ENCODE measurements around the gene JOSD1.

JOSD1 gene

DNA sequence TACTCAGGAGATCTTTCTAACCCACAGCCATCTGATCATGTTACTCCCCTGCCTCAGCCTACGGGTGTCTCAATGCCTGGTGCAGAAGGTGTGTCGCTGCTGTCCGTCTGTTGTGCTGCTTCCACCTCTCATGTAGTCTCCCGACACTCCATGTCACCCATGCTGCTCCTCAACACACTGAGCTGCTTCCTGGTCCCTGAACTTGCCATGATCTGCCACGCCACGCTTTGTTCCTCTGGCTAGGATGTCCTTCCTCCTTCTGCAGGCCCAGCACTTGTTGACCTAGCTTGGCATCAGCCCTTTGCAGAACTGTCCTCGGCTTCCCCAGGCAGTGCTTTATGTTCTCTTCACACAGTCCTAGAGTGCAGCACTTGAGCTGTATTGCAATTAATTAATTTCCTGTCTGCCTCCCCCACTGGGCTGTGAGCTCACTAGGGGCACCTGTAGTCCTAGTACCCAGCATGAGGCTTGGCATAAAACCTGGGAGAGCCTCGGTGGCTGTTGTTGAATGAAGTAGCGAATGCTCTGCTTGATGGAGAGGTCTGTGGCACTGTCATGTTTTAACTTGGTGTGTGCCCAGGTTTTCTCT, 14.5 kb upstream of the JOSD1 start:
- no peak for DNase-seq (ENCODE audit: low read depth in 2 of 2, low spot score in 1 of 2)

DNA sequence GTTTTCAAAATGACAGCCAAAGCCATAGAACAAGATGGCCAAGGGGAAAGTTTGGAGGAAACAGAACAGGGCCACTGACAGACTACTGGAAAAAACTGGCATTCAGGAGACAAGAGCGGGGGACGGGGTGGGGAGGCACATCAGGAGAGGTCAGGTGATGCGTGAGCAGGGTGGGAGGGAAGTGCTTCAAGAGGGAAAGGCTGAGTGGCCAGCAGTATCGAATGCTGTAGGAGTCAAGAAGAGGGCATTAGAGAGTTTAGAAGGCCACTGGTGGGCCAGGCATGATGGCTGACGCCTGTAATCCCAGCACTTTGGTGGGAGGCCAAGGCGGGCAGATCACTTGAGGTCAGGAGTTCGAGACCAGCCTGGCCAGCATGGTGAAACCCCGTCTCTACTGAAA, 13.2 kb upstream of the JOSD1 start:
- no peak for DNase-seq (ENCODE audit: low read depth in 2 of 2, low spot score in 1 of 2)

DNA sequence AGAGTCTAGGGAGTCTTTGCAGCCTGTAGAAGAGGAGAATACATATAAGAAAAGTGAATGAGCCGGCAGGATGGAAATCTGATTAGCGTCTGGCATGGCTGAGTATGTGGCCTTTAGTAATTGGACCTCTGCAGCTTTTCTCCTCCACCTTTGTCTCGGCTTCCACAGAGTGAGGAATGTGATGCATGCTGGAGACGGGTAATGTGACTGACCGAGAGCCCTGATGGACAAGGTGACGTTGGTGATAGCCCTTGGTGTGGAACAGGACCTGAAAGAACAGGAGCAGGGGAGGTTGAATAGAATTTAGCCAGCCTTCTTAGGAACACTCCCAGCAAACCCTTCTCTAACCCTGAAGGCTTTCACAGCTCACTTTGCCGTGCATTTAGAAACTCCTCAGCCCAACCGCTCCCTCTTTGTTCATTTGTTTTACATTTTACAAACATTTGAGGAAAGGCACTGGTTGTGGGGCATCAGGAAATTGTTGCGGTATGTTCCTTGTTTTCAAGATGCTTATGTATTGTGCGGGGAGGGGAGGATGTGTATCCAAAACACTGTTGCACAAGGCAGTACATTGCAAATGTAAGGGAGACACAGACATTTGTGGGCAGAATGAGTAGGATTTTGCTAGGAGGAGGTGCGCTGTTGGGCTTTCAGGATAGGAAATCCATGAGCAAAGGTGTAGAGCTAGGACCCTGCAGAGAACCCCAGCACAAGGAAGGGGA, 11.9 kb upstream of the JOSD1 start:
- DNase-seq (ENCODE audit: low read depth in 2 of 2, low spot score in 1 of 2): no peak

DNA sequence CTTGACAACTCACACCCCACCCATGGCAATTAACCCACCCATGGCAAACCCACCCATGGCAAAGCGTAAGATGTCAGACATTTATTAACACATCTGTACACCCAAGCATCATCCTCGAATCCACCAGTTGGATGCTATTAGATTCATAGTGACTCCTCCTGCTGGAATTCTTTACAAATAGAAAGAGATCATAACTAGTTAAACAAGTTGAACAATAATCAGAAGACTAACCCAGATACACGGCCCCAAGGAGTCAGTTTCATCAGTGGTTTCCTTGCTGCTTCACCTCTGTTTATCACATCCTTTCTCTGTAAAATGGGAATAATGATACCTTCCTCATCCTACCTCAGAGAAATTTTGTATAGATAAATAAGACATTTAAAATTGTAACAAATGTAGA, 10.1 kb upstream of the JOSD1 start:
- DNase-seq (ENCODE audit: low read depth in 2 of 2, low spot score in 1 of 2): no peak

DNA sequence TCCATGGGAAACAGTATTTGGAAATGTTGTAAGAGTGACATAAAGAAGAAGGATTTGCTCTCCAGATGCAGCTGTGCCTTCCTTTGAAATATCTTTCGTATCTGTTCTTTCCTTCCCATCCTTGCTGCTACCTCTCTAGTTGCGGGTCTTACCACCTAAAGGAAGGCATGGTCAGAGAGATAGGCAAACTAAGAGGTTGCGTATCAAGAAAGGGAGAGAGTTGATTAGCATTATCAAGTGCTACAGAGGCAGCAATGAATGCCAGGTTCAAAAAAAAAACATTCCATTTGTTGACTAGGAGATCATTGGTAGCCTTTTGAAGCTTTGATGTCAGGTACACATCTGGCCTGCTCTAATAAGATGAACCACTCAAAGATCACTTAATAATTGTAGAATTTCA, 9.6 kb upstream of the JOSD1 start:
- no peak for DNase-seq (ENCODE audit: low read depth in 2 of 2, low spot score in 1 of 2)

DNA sequence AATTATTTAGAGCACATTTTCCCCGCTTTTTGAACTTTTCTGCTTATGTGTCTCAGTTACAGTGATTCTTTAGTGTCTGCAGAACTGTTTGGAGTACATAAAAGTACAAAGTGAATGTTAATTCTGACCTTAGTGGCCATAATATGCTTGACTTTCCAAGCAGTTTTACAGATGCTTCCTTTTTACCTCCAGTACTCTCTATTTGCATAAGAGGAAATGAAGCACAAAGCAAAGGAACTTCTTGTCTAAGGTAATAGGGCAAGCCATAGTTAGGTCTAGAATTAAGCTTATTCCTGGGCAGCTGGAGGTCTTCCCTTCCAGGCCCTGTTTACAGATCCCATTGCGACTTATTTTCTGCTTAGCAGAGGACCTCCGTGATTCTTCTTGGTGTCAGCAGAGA, 8.6 kb upstream of the JOSD1 start:
- no peak for DNase-seq (ENCODE audit: low read depth in 2 of 2, low spot score in 1 of 2)

DNA sequence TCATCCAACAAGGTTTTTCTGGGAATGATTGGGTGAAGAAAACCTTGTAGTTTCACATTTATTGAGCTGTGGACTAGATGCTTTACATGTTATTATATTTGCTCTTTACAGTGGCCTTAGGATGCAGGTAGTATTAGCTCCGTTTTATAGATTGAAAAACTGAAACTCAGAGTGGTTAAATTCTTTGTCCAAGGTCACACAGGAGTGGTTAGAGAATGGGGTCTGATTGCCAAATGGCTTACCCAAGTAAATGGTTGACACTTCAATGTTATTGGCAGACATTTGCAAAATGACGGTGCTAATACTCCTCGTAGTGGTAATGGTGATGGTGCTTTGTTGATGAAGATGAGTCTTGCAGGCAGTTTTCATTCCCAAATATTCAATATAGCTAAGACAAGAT, 7.2 kb upstream of the JOSD1 start:
- DNase-seq (ENCODE audit: low read depth in 2 of 2, low spot score in 1 of 2): no peak

- DNase-seq (ENCODE audit: low read depth in 2 of 2, low spot score in 1 of 2): no peak
Measured at GRCh38 chr22:38707346-38707745, 6.6 kb upstream of the JOSD1 start.

DNA sequence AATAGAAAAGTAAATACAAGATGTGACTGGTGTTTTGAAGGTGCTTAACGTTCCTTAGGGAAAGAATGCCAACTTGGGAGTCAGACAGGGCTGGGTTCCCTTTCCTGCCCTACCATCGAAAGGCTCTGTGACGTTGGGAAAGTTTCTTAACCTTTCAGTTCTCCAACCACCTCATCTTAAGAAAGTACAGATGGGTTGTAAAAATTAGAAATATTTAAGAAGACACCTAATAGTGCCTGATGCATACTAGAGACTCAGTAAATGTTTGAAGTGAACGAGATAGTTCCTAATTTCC, 6.1 kb upstream of the JOSD1 start:
- no peak for DNase-seq (ENCODE audit: low read depth in 2 of 2, low spot score in 1 of 2)

GRCh38 chr22:38706101-38706900, 5.6 kb upstream of the JOSD1 start:
- peak in 1 of 2 donors; percentile 23 for DNase-seq (ENCODE audit: low read depth in 2 of 2, low spot score in 1 of 2)

- peak; percentile 90 to 92 for DNase-seq (ENCODE audit: low read depth in 2 of 2, low spot score in 1 of 2)
Measured at GRCh38 chr22:38705235-38706100, 4.7 kb upstream of the JOSD1 start, which contains the start of gene GTPBP1. GTPBP1 (plus strand) TSS chr22:38705944; CDS start chr22:38705956, 12 bp downstream.

- no peak for DNase-seq (ENCODE audit: low read depth in 2 of 2, low spot score in 1 of 2)
Measured at GRCh38 chr22:38704654-38705234, 4.0 kb upstream of the JOSD1 start.

DNA sequence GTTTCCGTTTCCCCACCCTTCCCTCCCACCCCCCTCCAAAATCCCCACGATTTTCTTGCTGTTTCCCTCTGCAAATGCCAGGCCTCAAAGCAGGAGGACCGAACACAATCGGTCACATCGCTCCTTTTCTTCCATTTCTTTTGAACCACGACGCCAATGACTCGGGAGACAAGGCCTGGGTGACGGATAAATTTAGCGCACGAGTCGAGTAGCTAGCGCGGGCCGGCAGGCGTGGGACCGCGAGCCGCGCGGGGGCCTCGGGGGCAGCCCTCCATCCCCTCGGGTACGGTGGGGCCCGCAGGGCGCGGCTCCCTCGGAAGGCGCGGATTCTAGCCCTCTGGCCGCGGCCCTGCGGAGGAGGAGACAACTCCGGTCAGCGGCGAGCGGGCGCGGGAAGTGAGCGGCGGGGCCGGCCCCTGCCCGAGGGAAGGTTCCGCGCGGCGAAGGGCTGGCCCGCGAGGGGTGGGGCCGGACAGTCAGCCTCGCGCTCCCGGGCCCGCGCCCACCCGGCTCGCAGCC, 414 bp downstream of the JOSD1 start:
- DNase-seq (ENCODE audit: low read depth in 2 of 2, low spot score in 1 of 2): no peak

- DNase-seq (ENCODE audit: low read depth in 2 of 2, low spot score in 1 of 2): no peak
Measured at GRCh38 chr22:38699784-38700183, 959 bp downstream of the JOSD1 start.

- no peak for DNase-seq (ENCODE audit: low read depth in 2 of 2, low spot score in 1 of 2)
Measured at GRCh38 chr22:38699143-38699542, 1.6 kb downstream of the JOSD1 start.

DNA sequence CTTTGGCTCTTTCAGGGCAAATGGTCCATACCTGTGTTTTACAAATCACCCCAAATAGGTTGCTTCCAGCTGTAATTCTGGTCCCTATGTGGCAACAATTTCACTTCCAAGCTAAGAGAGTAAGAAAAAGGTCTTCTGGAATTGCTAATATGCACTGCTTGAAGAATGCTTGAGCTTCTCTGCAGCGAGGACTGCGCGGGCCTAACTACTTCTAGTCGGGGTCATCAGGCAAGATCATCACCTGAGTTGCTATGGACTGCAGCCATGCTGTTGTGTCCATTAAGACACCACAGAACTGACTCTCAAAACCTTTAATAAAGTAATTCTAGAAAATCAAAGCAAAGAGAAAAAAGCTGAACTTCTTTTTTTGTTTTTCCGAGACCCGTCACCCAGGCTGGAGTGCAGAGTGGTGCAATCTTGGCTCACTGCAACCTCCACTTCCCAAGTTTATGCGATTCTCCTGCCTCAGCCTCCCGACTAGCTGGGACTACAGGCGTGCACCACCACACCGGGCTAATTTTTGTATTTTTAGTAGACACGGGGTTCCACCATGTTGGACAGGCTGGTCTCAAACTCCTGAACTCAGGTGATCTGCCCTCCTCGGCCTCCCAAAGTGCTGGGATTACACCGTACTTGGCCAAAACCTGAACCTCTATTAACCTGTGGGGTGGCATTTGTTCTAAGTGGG, 2.2 kb downstream of the JOSD1 start:
- no peak for DNase-seq (ENCODE audit: low read depth in 2 of 2, low spot score in 1 of 2)

DNA sequence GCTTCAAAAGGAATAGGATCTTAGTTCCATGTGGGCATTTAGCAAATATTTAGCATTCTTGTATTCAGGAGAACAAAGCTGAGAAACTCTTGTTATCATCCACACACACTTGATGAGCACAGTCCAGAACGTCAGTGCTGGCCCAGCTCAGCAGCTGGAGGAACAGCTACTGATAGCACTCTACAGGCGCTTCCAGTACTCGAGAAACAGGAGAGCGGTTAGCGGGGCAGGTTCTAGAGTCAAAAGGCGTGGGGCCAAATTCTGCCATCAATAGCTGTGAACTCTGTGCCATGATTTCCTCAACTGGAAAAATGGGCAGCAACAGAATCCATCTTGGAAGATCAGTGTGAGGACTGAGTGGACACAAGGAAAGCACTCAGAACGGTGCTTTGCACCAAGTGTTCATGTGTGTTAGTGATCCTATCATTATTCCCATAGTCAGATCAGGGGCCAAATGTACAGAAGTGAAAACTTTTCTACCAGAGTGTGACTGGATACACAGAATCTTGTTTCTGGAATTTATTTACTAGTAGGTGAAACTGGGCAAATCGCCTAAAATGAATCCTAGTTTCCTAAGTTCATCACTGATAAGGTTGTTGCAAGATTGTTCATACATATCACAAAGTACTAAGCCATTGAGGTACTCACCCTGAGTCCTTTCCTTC, 3.2 kb downstream of the JOSD1 start:
- no peak for DNase-seq (ENCODE audit: low read depth in 2 of 2, low spot score in 1 of 2)

- DNase-seq (ENCODE audit: low read depth in 2 of 2, low spot score in 1 of 2): no peak
Measured at GRCh38 chr22:38696606-38697424, 3.9 kb downstream of the JOSD1 start.

GRCh38 chr22:38694940-38695339, 5.8 kb downstream of the JOSD1 start:
- DNase-seq (ENCODE audit: low read depth in 2 of 2, low spot score in 1 of 2): no peak
